ENCODE measurements around the gene ANO10.

Gene ANO10

GRCh38 chr3:43399034-43399433, 222.8 kb downstream of the ANO10 start:
- Histone ChIP-seq H3K9ac (ENCODE audit: low read length in 2 of 2) (no peak overlapping the region), H3K4me3 (ENCODE audit: low read length in 2 of 2) (no peak overlapping the region), H3K4me1 (ENCODE audit: control insufficient read depth, insufficient read depth, low read length) (peaks cover 4% of the 10 kb centered on the region), H3K27me3 (ENCODE audit: control insufficient read depth in 1 of 2, insufficient read depth in 2 of 2, low read length in 2 of 2) (no peaks in the 10 kb centered on the region), H3K27ac (ENCODE audit: low read length) (no peak overlapping the region), H3K36me3 (ENCODE audit: control insufficient read depth in 2 of 2, insufficient read depth in 2 of 2, low read length in 2 of 2) (no peaks in the 10 kb centered on the region), H3K9me3 (ENCODE audit: control insufficient read depth in 2 of 2, low read length in 2 of 2) (no peaks in the 10 kb centered on the region)

DNA sequence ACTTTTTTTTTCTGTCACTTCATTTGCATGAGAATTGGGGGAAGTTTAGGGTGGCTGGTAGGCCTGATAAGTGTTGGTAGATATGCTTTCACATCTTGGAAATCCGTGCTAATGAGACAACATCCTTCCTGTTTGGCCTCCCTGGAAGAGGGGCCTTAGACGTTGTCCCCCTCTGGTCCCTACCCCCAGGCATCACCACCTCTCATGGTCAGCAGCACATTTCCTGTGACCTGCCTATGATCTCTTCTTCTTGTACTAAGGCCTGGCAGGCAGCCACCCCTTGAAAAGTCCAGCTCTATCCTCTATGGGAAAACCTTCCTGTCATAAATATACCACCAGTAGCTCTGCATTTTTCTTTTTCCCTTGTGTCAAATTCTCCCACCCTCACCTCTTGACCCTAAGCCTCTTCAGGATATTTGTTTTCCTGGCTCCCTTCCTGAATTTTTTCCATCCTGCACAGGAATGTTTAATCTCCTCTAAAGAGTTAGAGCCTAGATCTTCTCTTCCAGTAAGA, 227.7 kb downstream of the ANO10 start:
- Histone ChIP-seq H3K27me3 (ENCODE audit: control insufficient read depth in 1 of 2, insufficient read depth in 2 of 2, low read length in 2 of 2) (no peaks in the 10 kb centered on the region), H3K36me3 (ENCODE audit: control insufficient read depth in 2 of 2, insufficient read depth in 2 of 2, low read length in 2 of 2) (no peaks in the 10 kb centered on the region), H3K9ac (ENCODE audit: low read length in 2 of 2) (no peak overlapping the region), H3K9me3 (ENCODE audit: control insufficient read depth in 2 of 2, low read length in 2 of 2) (no peaks in the 10 kb centered on the region), H3K4me1 (ENCODE audit: control insufficient read depth, insufficient read depth, low read length) (no peaks in the 10 kb centered on the region), H3K27ac (ENCODE audit: low read length) (no peak overlapping the region), H3K4me3 (ENCODE audit: low read length in 2 of 2) (no peak overlapping the region)

GRCh38 chr3:43391621-43392020, 230.2 kb downstream of the ANO10 start:
- H3K27me3 ChIP-seq (ENCODE audit: control insufficient read depth in 1 of 2, insufficient read depth in 2 of 2, low read length in 2 of 2): no peaks in the 10 kb centered on the region
- no peaks in the 10 kb centered on the region for H3K4me1 ChIP-seq (ENCODE audit: control insufficient read depth, insufficient read depth, low read length)
- no peak overlapping the region for H3K27ac ChIP-seq (ENCODE audit: low read length)
- no peak overlapping the region for H3K9ac ChIP-seq (ENCODE audit: low read length in 2 of 2)
- no peak overlapping the region for H3K4me3 ChIP-seq (ENCODE audit: low read length in 2 of 2)
- no peaks in the 10 kb centered on the region for H3K36me3 ChIP-seq (ENCODE audit: control insufficient read depth in 2 of 2, insufficient read depth in 2 of 2, low read length in 2 of 2)
- no peaks in the 10 kb centered on the region for H3K9me3 ChIP-seq (ENCODE audit: control insufficient read depth in 2 of 2, low read length in 2 of 2)

DNA sequence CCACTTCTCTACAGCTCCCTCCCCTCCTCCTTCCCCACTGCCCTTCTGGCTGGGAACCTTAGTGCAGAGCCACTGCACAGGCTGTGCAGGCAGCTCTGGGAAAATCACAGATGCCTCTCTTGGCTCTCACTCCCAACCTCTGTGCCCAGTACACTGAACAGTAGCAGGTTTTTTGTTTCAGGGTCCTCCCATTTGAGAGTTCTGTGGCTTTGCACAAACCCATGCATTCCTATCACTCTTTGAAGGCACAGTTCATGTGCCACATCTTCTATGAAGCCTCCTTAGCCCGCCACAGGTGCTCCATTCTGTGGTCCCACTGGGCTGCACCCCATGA, 231.6 kb downstream of the ANO10 start:
- no peaks in the 10 kb centered on the region for H3K9me3 ChIP-seq (ENCODE audit: control insufficient read depth in 2 of 2, low read length in 2 of 2)
- peak overlapping the region; percentile 66 for H3K27ac ChIP-seq (ENCODE audit: low read length)
- H3K4me1 ChIP-seq (ENCODE audit: control insufficient read depth, insufficient read depth, low read length): no peaks in the 10 kb centered on the region
- H3K4me3 ChIP-seq (ENCODE audit: low read length in 2 of 2): no peak overlapping the region
- H3K27me3 ChIP-seq (ENCODE audit: control insufficient read depth in 1 of 2, insufficient read depth in 2 of 2, low read length in 2 of 2): no peaks in the 10 kb centered on the region
- no peak overlapping the region for H3K9ac ChIP-seq (ENCODE audit: low read length in 2 of 2)
- H3K36me3 ChIP-seq (ENCODE audit: control insufficient read depth in 2 of 2, insufficient read depth in 2 of 2, low read length in 2 of 2): no peaks in the 10 kb centered on the region

- Histone ChIP-seq H3K4me1 (ENCODE audit: control insufficient read depth, insufficient read depth, low read length) (no peaks in the 10 kb centered on the region), H3K27ac (ENCODE audit: low read length) (peak overlapping the region; percentile 66), H3K9ac (ENCODE audit: low read length in 2 of 2) (no peak overlapping the region), H3K27me3 (ENCODE audit: control insufficient read depth in 1 of 2, insufficient read depth in 2 of 2, low read length in 2 of 2) (no peaks in the 10 kb centered on the region), H3K36me3 (ENCODE audit: control insufficient read depth in 2 of 2, insufficient read depth in 2 of 2, low read length in 2 of 2) (no peaks in the 10 kb centered on the region), H3K9me3 (ENCODE audit: control insufficient read depth in 2 of 2, low read length in 2 of 2) (no peaks in the 10 kb centered on the region), H3K4me3 (ENCODE audit: low read length in 2 of 2) (no peak overlapping the region)
These were observed 232.2 kb downstream of the ANO10 start for GRCh38 chr3:43389388-43390254.

DNA sequence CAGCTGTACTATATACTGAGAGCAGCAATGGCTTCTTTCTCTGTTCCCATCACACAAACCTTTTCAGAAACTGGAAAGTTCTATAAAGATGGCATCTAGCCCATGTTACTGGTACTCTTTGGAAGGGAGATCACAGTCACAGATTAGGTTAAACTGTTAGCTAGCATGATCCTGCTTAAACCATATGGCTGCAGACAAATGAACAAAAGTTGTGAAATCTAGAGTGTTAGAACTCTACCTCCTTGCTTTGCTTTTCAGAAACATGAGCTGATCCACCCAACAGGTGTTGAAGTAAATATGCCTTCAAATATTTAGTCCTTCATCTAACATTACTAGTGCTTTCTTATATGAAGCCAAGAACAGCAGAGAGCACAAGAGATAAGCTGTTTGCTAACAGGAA, 232.9 kb downstream of the ANO10 start:
- Histone ChIP-seq H3K27ac (ENCODE audit: low read length) (peak overlapping the region; percentile 19), H3K36me3 (ENCODE audit: control insufficient read depth in 2 of 2, insufficient read depth in 2 of 2, low read length in 2 of 2) (no peaks in the 10 kb centered on the region), H3K9ac (ENCODE audit: low read length in 2 of 2) (no peak overlapping the region)

DNA sequence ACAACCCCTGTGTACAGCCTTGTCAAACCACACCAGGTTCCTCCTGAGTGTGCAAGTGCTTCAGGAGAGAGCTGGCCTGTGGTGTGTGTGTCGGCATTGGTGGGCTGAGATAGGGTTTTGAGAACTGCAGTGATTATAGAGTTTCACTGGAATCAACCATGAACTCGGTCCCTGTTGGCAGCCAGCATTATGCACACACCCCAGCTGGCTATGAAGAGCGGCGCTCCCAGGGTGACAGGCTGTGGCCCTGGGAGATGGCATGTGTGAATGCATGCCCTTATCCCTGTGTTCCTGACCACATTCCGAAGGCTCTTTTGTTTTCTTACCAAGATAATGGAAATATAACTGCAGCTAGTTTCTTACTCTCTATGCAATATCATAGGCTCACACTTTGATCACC, 233.6 kb downstream of the ANO10 start:
- H3K27me3 ChIP-seq (ENCODE audit: control insufficient read depth in 1 of 2, insufficient read depth in 2 of 2, low read length in 2 of 2): no peaks in the 10 kb centered on the region
- no peaks in the 10 kb centered on the region for H3K4me1 ChIP-seq (ENCODE audit: control insufficient read depth, insufficient read depth, low read length)
- H3K4me3 ChIP-seq (ENCODE audit: low read length in 2 of 2): no peak overlapping the region
- no peak overlapping the region for H3K9ac ChIP-seq (ENCODE audit: low read length in 2 of 2)
- no peaks in the 10 kb centered on the region for H3K9me3 ChIP-seq (ENCODE audit: control insufficient read depth in 2 of 2, low read length in 2 of 2)
- H3K36me3 ChIP-seq (ENCODE audit: control insufficient read depth in 2 of 2, insufficient read depth in 2 of 2, low read length in 2 of 2): no peaks in the 10 kb centered on the region
- H3K27ac ChIP-seq (ENCODE audit: low read length): no peak overlapping the region

More for the DNA sequence above, 232.9 kb downstream of the ANO10 start:
- no peak overlapping the region for H3K4me3 ChIP-seq (ENCODE audit: low read length in 2 of 2)
- H3K9me3 ChIP-seq (ENCODE audit: control insufficient read depth in 2 of 2, low read length in 2 of 2): no peaks in the 10 kb centered on the region
- H3K27me3 ChIP-seq (ENCODE audit: control insufficient read depth in 1 of 2, insufficient read depth in 2 of 2, low read length in 2 of 2): no peaks in the 10 kb centered on the region
- no peaks in the 10 kb centered on the region for H3K4me1 ChIP-seq (ENCODE audit: control insufficient read depth, insufficient read depth, low read length)

GRCh38 chr3:43379343-43379742, 242.5 kb downstream of the ANO10 start:
- Histone ChIP-seq H3K27ac (ENCODE audit: low read length) (peak overlapping the region; percentile 85), H3K4me3 (ENCODE audit: low read length in 2 of 2) (peak overlapping the region in 1 of 2 donors; percentile 8), H3K4me1 (ENCODE audit: control insufficient read depth, insufficient read depth, low read length) (peaks cover 27% of the 10 kb centered on the region), H3K9ac (ENCODE audit: low read length in 2 of 2) (peak overlapping the region in 1 of 2 donors; percentile 48), H3K27me3 (ENCODE audit: control insufficient read depth in 1 of 2, insufficient read depth in 2 of 2, low read length in 2 of 2) (no peaks in the 10 kb centered on the region), H3K9me3 (ENCODE audit: control insufficient read depth in 2 of 2, low read length in 2 of 2) (no peaks in the 10 kb centered on the region), H3K36me3 (ENCODE audit: control insufficient read depth in 2 of 2, insufficient read depth in 2 of 2, low read length in 2 of 2) (no peaks in the 10 kb centered on the region)

- no peaks in the 10 kb centered on the region for H3K9me3 ChIP-seq (ENCODE audit: control insufficient read depth in 2 of 2, low read length in 2 of 2)
- H3K27me3 ChIP-seq (ENCODE audit: control insufficient read depth in 1 of 2, insufficient read depth in 2 of 2, low read length in 2 of 2): no peaks in the 10 kb centered on the region
- no peaks in the 10 kb centered on the region for H3K36me3 ChIP-seq (ENCODE audit: control insufficient read depth in 2 of 2, insufficient read depth in 2 of 2, low read length in 2 of 2)
- peak overlapping the region; percentile 10 to 42 for H3K4me3 ChIP-seq (ENCODE audit: low read length in 2 of 2)
- H3K9ac ChIP-seq (ENCODE audit: low read length in 2 of 2): no peak overlapping the region
- H3K27ac ChIP-seq (ENCODE audit: low read length): peak overlapping the region; percentile 85
- peaks cover 27% of the 10 kb centered on the region for H3K4me1 ChIP-seq (ENCODE audit: control insufficient read depth, insufficient read depth, low read length)
These were observed 243.5 kb downstream of the ANO10 start for GRCh38 chr3:43378066-43378935.

- H3K4me3 ChIP-seq (ENCODE audit: low read length in 2 of 2): no peak overlapping the region
- no peaks in the 10 kb centered on the region for H3K36me3 ChIP-seq (ENCODE audit: control insufficient read depth in 2 of 2, insufficient read depth in 2 of 2, low read length in 2 of 2)
- H3K4me1 ChIP-seq (ENCODE audit: control insufficient read depth, insufficient read depth, low read length): peaks cover 16% of the 10 kb centered on the region
These were observed 248.3 kb downstream of the ANO10 start for GRCh38 chr3:43373560-43373928.

More at GRCh38 chr3:43373560-43373928, 248.3 kb downstream of the ANO10 start:
- Histone ChIP-seq H3K9ac (ENCODE audit: low read length in 2 of 2) (no peak overlapping the region), H3K27me3 (ENCODE audit: control insufficient read depth in 1 of 2, insufficient read depth in 2 of 2, low read length in 2 of 2) (no peaks in the 10 kb centered on the region), H3K27ac (ENCODE audit: low read length) (no peak overlapping the region), H3K9me3 (ENCODE audit: control insufficient read depth in 2 of 2, low read length in 2 of 2) (no peaks in the 10 kb centered on the region)

Data from stomach smooth muscle (tissue), 2 donors.